HepG2 (cell line): Measurements from ENCODE around the gene ANXA10. TPM values are rescaled to one million over a fixed set of nuclear protein-coding genes. Genes with fewer than 3 reads are reported as not detected.

Source experiments
- ATAC-seq: fragments of 200-7000 bp; cut with Tn5 transposase; 3 replicates; pipeline ENCODE4 v1.9.1; 2020; ENCODE audit warnings: mild to moderate bottlenecking, moderate library complexity
- BruUV-seq: library from RNA; stranded (reverse); fragments of 400-500 nt; replicated peaks from 2 replicates; lab custom pipeline; 2021; lab: Mats Ljungman, UMichigan
- CTCF ChIA-PET: fragments of 300-600 bp; formaldehyde crosslinking; extraction: SDS; loops from one replicate; lab custom pipeline; 2021; ENCODE audit warnings: low total read pairs, inconsistent platforms, low intra/inter-chr PET ratio; lab: Yijun Ruan, JAX
- POLR2A ChIA-PET: fragments of 350-600 bp; sonication (Branson Sonifier 250); formaldehyde crosslinking; loops from one replicate; lab custom pipeline; 2020; ENCODE audit warnings: antibody characterized with exemption, inconsistent platforms; lab: Yijun Ruan, JAX
- DNase-seq: peaks from one replicate; pipeline ENCODE4 v3.0.0-alpha.2; 2015; ENCODE audit warnings: low spot score
- FAIRE-seq: peaks from 3 replicates; lab custom pipeline; 2011; peaks lifted over from hg19 to GRCh38; lab: Jason Lieb, UNC
- H2AFZ ChIP-seq: one replicate; pipeline ENCODE4 v1.6.1; 2011; ENCODE audit warnings: low read length, inconsistent platforms
- H3K27ac ChIP-seq: fragments of 300-600 bp; 3 replicates; pipeline ENCODE4 v1.8.0; 2011; ENCODE audit warnings: mixed run types, mild to moderate bottlenecking, mixed read lengths, low read length, inconsistent platforms; ENCODE audit not compliant: insufficient read depth; ENCODE audit errors: extremely low read length
- H3K27me3 ChIP-seq, 2 experiments: fragments of 200-600 bp in 1 of 2; 2 replicates in 1 of 2; 3 replicates in 1 of 2; pipeline versions ENCODE4 v1.6.0 to v1.8.0; 2011; ENCODE audit warnings: low read length in 2 of 2, mild to moderate bottlenecking in 2 of 2, moderate library complexity in 2 of 2, inconsistent platforms in 1 of 2; ENCODE audit not compliant: insufficient read depth in 2 of 2, control insufficient read depth in 1 of 2
- H3K36me3 ChIP-seq, 2 experiments: fragments of 200-600 bp in 1 of 2; replicated peaks in 1 of 2; 2 replicates in 1 of 2; 3 replicates in 1 of 2; pipeline versions ENCODE4 v1.5.1 to v1.8.0; 2011; ENCODE audit warnings: low read length in 2 of 2, inconsistent platforms in 1 of 2; ENCODE audit not compliant: insufficient read depth in 2 of 2, control insufficient read depth in 1 of 2
- H3K4me1 ChIP-seq: 2 replicates; pipeline ENCODE4 v1.5.1; 2012; ENCODE audit warnings: low read length, inconsistent platforms; ENCODE audit not compliant: insufficient read depth
- H3K4me2 ChIP-seq: 2 replicates; pipeline ENCODE4 v1.6.0; 2011; ENCODE audit warnings: low read depth, low read length, inconsistent platforms
- H3K4me3 ChIP-seq, 3 experiments: fragments of 200-600 bp in 1 of 3; sonication (generic), shearing (Covaris generic) in 1 of 3; replicated peaks in 1 of 3; 2 replicates each; pipeline ENCODE4 v1.5.1; 2011 to 2016; ENCODE audit warnings: low read length in 3 of 3, inconsistent platforms in 2 of 3, low read depth in 2 of 3, mild to moderate bottlenecking in 2 of 3, control low read depth in 1 of 3, mixed read lengths in 1 of 3; ENCODE audit not compliant: insufficient read depth in 1 of 3
- H3K79me2 ChIP-seq: one replicate; pipeline ENCODE4 v1.6.1; 2011; ENCODE audit warnings: low read length, inconsistent platforms; ENCODE audit not compliant: insufficient read depth
- H3K9ac ChIP-seq: 2 replicates; pipeline ENCODE4 v1.6.0; 2011; ENCODE audit warnings: mild to moderate bottlenecking, low read depth, low read length, inconsistent platforms; ENCODE audit not compliant: insufficient read depth
- H3K9me3 ChIP-seq: 2 replicates; pipeline ENCODE4 v1.5.1; 2012; ENCODE audit warnings: mild to moderate bottlenecking, low read length
- H4K20me1 ChIP-seq: 2 replicates; pipeline ENCODE4 v1.6.0; 2011; ENCODE audit warnings: inconsistent platforms, mild to moderate bottlenecking, low read length, moderate library complexity; ENCODE audit not compliant: insufficient read depth
- CSRNP1 ChIP-seq: sonication (generic); formaldehyde crosslinking; IDR thresholded peaks from 2 replicates; pipeline ENCODE4 v1.8.1; 2023; ENCODE audit warnings: mild to moderate bottlenecking, missing genetic modification reagents
- CTCF ChIP-seq: sonication (generic); formaldehyde crosslinking; IDR thresholded peaks from 2 replicates; pipeline ENCODE4 v1.5.0; 2020; ENCODE audit warnings: mild to moderate bottlenecking, missing genetic modification reagents, moderate library complexity
- FOXK1 ChIP-seq: sonication (generic); formaldehyde crosslinking; IDR thresholded peaks from 2 replicates; pipeline ENCODE4 v1.4.0; 2020; ENCODE audit warnings: low read depth, missing genetic modification reagents, borderline replicate concordance
- KLF12 ChIP-seq: sonication (generic); formaldehyde crosslinking; IDR thresholded peaks from 2 replicates; pipeline ENCODE4 v1.4.0; 2020; ENCODE audit warnings: missing genetic modification reagents, borderline replicate concordance
- KMT2B ChIP-seq: IDR thresholded peaks from 2 replicates; pipeline ENCODE4 v1.6.1; 2016; ENCODE audit warnings: missing genetic modification reagents, missing compliant biosample characterization
- RAD21 ChIP-seq: fragments of 450-650 bp; formaldehyde crosslinking; IDR thresholded peaks from 2 replicates; pipeline ENCODE4 v1.5.0; 2020; ENCODE audit warnings: mild to moderate bottlenecking
- RARG ChIP-seq: sonication (generic); formaldehyde crosslinking; IDR thresholded peaks from 2 replicates; pipeline ENCODE4 v1.4.0; 2020; ENCODE audit warnings: low read depth, mild to moderate bottlenecking, missing genetic modification reagents
- TFE3 ChIP-seq: IDR thresholded peaks from 2 replicates; pipeline ENCODE4 v1.6.1; 2016
- ZBTB34 ChIP-seq: sonication (generic); formaldehyde crosslinking; IDR thresholded peaks from 2 replicates; pipeline ENCODE4 v1.8.0; 2022; ENCODE audit warnings: mild to moderate bottlenecking, missing genetic modification reagents
- ZNF34 ChIP-seq: sonication (generic); formaldehyde crosslinking; IDR thresholded peaks from 2 replicates; pipeline ENCODE4 v1.4.0; 2020; ENCODE audit warnings: mild to moderate bottlenecking, missing genetic modification reagents, borderline replicate concordance
- ZNF343 ChIP-seq: sonication (generic); formaldehyde crosslinking; IDR thresholded peaks from 2 replicates; pipeline ENCODE4 v1.4.0; 2020; ENCODE audit warnings: mild to moderate bottlenecking, missing genetic modification reagents
- ZNF589 ChIP-seq: sonication (generic); formaldehyde crosslinking; conservative IDR thresholded peaks from 2 replicates; pipeline ENCODE4 v1.8.0; 2022; ENCODE audit warnings: mild to moderate bottlenecking, moderate library complexity, missing genetic modification reagents
- ZNF883 ChIP-seq: sonication (generic); formaldehyde crosslinking; IDR thresholded peaks from 2 replicates; pipeline ENCODE4 v1.5.1; 2020; ENCODE audit warnings: mild to moderate bottlenecking, missing genetic modification reagents; ENCODE audit errors: not compliant biosample characterization
- WGBS: methylation state at CpG from one replicate; pipeline ENCODE4 v1.1.6; 2017; ENCODE audit warnings: low lambda C conversion rate; 5-methylcytosine and 5-hydroxymethylcytosine counted together
- in situ Hi-C: cut with HindIII; loops from 2 replicates; pipeline ENCODE4 v1.10.0; 2017; ENCODE audit warnings: low pct_unique_long_range_greater_than_20kb; ENCODE audit not compliant: extremely low pct_ligation_motif_present
- intact Hi-C: fragments of 100-400 bp; cut with micrococcal nuclease; formaldehyde crosslinking; loops from one replicate; pipeline ENCODE4 v1.10.0; 2022; ENCODE audit not compliant: unreplicated experiment
- polyA plus RNA-seq, 8 experiments: library from polyadenylated mRNA; depleted of rRNA in 3 of 8; stranded (reverse) in 7 of 8; unstranded in 1 of 8; fragments of >200 nt; fragmentation: Illumina TruSeq in 4 of 8; extraction: Trizol in 4 of 8; gene quantifications; 2 replicates each; pipeline versions ENCODE4 v1.2.1 to v1.2.3, GENCODE V29; 2011 to 2016; ENCODE audit warnings: low read depth in 4 of 8, missing spikeins in 1 of 8, mixed read lengths in 1 of 8; ENCODE audit not compliant: insufficient read depth in 1 of 8
- total RNA-seq, 5 experiments: library from RNA; depleted of rRNA; stranded (reverse); fragments of >200 nt; fragmentation: Illumina TruSeq; extraction: Trizol; gene quantifications; 2 replicates each; pipeline ENCODE4 v1.2.3, GENCODE V29; 2016; ENCODE audit warnings: low read depth in 1 of 5

Gene ANXA10
- total and polyA plus RNA-seq, 2 of the 13 experiments (the other 11 are each of a cell fraction or from before 2014, with no cell fraction given), result 0.08 TPM; not detected in 1

GRCh38 chr4:168129046-168129772 lies 36.9 kb downstream of the ANXA10 start (continued):
- TF ChIP-seq ZBTB34 (CRISPR knock-in tag) (no peak), KLF12 (CRISPR knock-in tag) (no peak), ZNF343 (CRISPR knock-in tag) (no peak)

- no peak for DNase-seq
- WGBS, result 2% methylated on average over 2 of the region's 2 CpGs
- no peak overlapping the region for H2AFZ ChIP-seq
- no peaks in the 10 kb centered on the region for H3K79me2 ChIP-seq
- H3K4me1 ChIP-seq, result no peaks in the 10 kb centered on the region
- no TSS peak for BruUV-seq
- H3K4me3 ChIP-seq, result no peak overlapping the region
- POLR2A ChIA-PET, result no interaction called here
- H3K9me3 ChIP-seq, result no peaks in the 10 kb centered on the region
- in situ Hi-C loops, result no loop called here
- no peak for FAIRE-seq
- no peak overlapping the region for H3K4me2 ChIP-seq
- H3K9ac ChIP-seq, result no peak overlapping the region
- intact Hi-C loops, result no loop called here
- no peak for ATAC-seq
- CTCF ChIA-PET, result no interaction called here
- no peaks in the 10 kb centered on the region for H3K36me3 ChIP-seq
- no peaks in the 10 kb centered on the region for H4K20me1 ChIP-seq
- H3K27me3 ChIP-seq, result no peaks in the 10 kb centered on the region
- H3K27ac ChIP-seq, result no peak overlapping the region
- TF ChIP-seq KMT2B (CRISPR knock-in tag) (no peak), ZNF589 (CRISPR knock-in tag) (no peak), CTCF (CRISPR knock-in tag) (no peak), RAD21 (CRISPR knock-in tag) (no peak), TFE3 (CRISPR knock-in tag) (no peak), ZNF34 (CRISPR knock-in tag) (no peak), RARG (CRISPR knock-in tag) (no peak), CSRNP1 (CRISPR knock-in tag) (no peak), FOXK1 (CRISPR knock-in tag) (no peak), ZNF883 (CRISPR knock-in tag) (no peak)
Measured at GRCh38 chr4:168129802-168130201, 37.5 kb downstream of the ANXA10 start.
